ENCODE measurements around the gene TDRD1. TPM values are rescaled to one million over a fixed set of nuclear protein-coding genes. Genes with fewer than 3 reads are reported as not detected.

Gene TDRD1
- total RNA-seq, 1 donor from 2014 or later, result 0.11 TPM

- no peak for DNase-seq (ENCODE audit: low spot score)
- Mint-ChIP-seq H3K4me1 (ENCODE audit: low read depth) (no peaks in the 10 kb centered on the region), H3K4me3 (ENCODE audit: low read depth) (no peak overlapping the region), H3K9me3 (no peaks in the 10 kb centered on the region), H3K27me3 (ENCODE audit: low read depth) (peaks cover 49% of the 10 kb centered on the region), H3K27ac (no peak overlapping the region), H3K36me3 (ENCODE audit: low read depth) (no peaks in the 10 kb centered on the region)
- intact Hi-C loops (cut with micrococcal nuclease), result no loop called here
These were observed 41.1 kb downstream of the TDRD1 start for GRCh38 chr10:114220281-114220680.

- peaks cover 49% of the 10 kb centered on the region for H3K27me3 Mint-ChIP-seq (ENCODE audit: low read depth)
- H3K36me3 Mint-ChIP-seq (ENCODE audit: low read depth), result no peaks in the 10 kb centered on the region
- H3K9me3 Mint-ChIP-seq, result no peaks in the 10 kb centered on the region
- no peak for DNase-seq (ENCODE audit: low spot score)
- no peaks in the 10 kb centered on the region for H3K4me1 Mint-ChIP-seq (ENCODE audit: low read depth)
- H3K4me3 Mint-ChIP-seq (ENCODE audit: low read depth), result no peak overlapping the region
- intact Hi-C loops (cut with micrococcal nuclease), result no loop called here
- no peak overlapping the region for H3K27ac Mint-ChIP-seq
These were observed 42.1 kb downstream of the TDRD1 start for GRCh38 chr10:114221235-114221634.

GRCh38 chr10:114223066-114223465, 43.9 kb downstream of the TDRD1 start:
- intact Hi-C loops (cut with micrococcal nuclease), result no loop called here
- DNase-seq (ENCODE audit: low spot score), result no peak
- Mint-ChIP-seq H3K9me3 (no peaks in the 10 kb centered on the region), H3K27ac (no peak overlapping the region), H3K4me1 (ENCODE audit: low read depth) (no peaks in the 10 kb centered on the region), H3K36me3 (ENCODE audit: low read depth) (no peaks in the 10 kb centered on the region), H3K4me3 (ENCODE audit: low read depth) (no peak overlapping the region), H3K27me3 (ENCODE audit: low read depth) (peaks cover 46% of the 10 kb centered on the region)

- no peak for DNase-seq (ENCODE audit: low spot score)
- Mint-ChIP-seq H3K9me3 (no peaks in the 10 kb centered on the region), H3K4me3 (ENCODE audit: low read depth) (no peak overlapping the region), H3K27me3 (ENCODE audit: low read depth) (peaks cover 38% of the 10 kb centered on the region), H3K4me1 (ENCODE audit: low read depth) (no peaks in the 10 kb centered on the region), H3K36me3 (ENCODE audit: low read depth) (no peaks in the 10 kb centered on the region), H3K27ac (no peak overlapping the region)
- intact Hi-C loops (cut with micrococcal nuclease), result no loop called here
These were observed 49.0 kb downstream of the TDRD1 start for GRCh38 chr10:114228156-114228555.

- intact Hi-C loops (cut with micrococcal nuclease), result no loop called here
- no peaks in the 10 kb centered on the region for H3K9me3 Mint-ChIP-seq
- peaks cover 28% of the 10 kb centered on the region for H3K27me3 Mint-ChIP-seq (ENCODE audit: low read depth)
- H3K4me3 Mint-ChIP-seq (ENCODE audit: low read depth), result no peak overlapping the region
- H3K36me3 Mint-ChIP-seq (ENCODE audit: low read depth), result no peaks in the 10 kb centered on the region
- no peak for DNase-seq (ENCODE audit: low spot score)
- H3K4me1 Mint-ChIP-seq (ENCODE audit: low read depth), result no peaks in the 10 kb centered on the region
- H3K27ac Mint-ChIP-seq, result no peak overlapping the region
These were observed 53.5 kb downstream of the TDRD1 start for GRCh38 chr10:114232561-114233176.

GRCh38 chr10:114233482-114233881, 54.3 kb downstream of the TDRD1 start:
- no peaks in the 10 kb centered on the region for H3K9me3 Mint-ChIP-seq
- no peaks in the 10 kb centered on the region for H3K36me3 Mint-ChIP-seq (ENCODE audit: low read depth)
- H3K4me3 Mint-ChIP-seq (ENCODE audit: low read depth), result no peak overlapping the region
- H3K4me1 Mint-ChIP-seq (ENCODE audit: low read depth), result peaks cover 2% of the 10 kb centered on the region
- no peak overlapping the region for H3K27ac Mint-ChIP-seq
- no peak for DNase-seq (ENCODE audit: low spot score)
- intact Hi-C loops (cut with micrococcal nuclease), result no loop called here
- H3K27me3 Mint-ChIP-seq (ENCODE audit: low read depth), result peaks cover 30% of the 10 kb centered on the region

- H3K27me3 Mint-ChIP-seq (ENCODE audit: low read depth), result peaks cover 37% of the 10 kb centered on the region
- H3K27ac Mint-ChIP-seq, result no peak overlapping the region
- DNase-seq (ENCODE audit: low spot score), result no peak
- intact Hi-C loops (cut with micrococcal nuclease), result no loop called here
- H3K9me3 Mint-ChIP-seq, result no peaks in the 10 kb centered on the region
- no peaks in the 10 kb centered on the region for H3K36me3 Mint-ChIP-seq (ENCODE audit: low read depth)
- no peak overlapping the region for H3K4me3 Mint-ChIP-seq (ENCODE audit: low read depth)
- H3K4me1 Mint-ChIP-seq (ENCODE audit: low read depth), result peaks cover 2% of the 10 kb centered on the region
These were observed 55.0 kb downstream of the TDRD1 start for GRCh38 chr10:114234132-114234531.

GRCh38 chr10:114239117-114239993, 60.2 kb downstream of the TDRD1 start, which contains the start of gene VWA2:
Gene VWA2, plus strand, starts transcription at chr10:114239254. Its CDS starts 9,460 bp downstream, at chr10:114248714.
- peaks cover 2% of the 10 kb centered on the region for H3K4me1 Mint-ChIP-seq (ENCODE audit: low read depth)
- peaks cover 62% of the 10 kb centered on the region for H3K27me3 Mint-ChIP-seq (ENCODE audit: low read depth)

GRCh38 chr10:114239994-114240345, 60.8 kb downstream of the TDRD1 start:
- H3K4me3 Mint-ChIP-seq (ENCODE audit: low read depth), result no peak overlapping the region
- H3K4me1 Mint-ChIP-seq (ENCODE audit: low read depth), result peaks cover 2% of the 10 kb centered on the region
- intact Hi-C loops (cut with micrococcal nuclease), result no loop called here
- no peak for DNase-seq (ENCODE audit: low spot score)
- no peaks in the 10 kb centered on the region for H3K9me3 Mint-ChIP-seq
- no peaks in the 10 kb centered on the region for H3K36me3 Mint-ChIP-seq (ENCODE audit: low read depth)
- no peak overlapping the region for H3K27ac Mint-ChIP-seq
- H3K27me3 Mint-ChIP-seq (ENCODE audit: low read depth), result peaks cover 62% of the 10 kb centered on the region

More at GRCh38 chr10:114239117-114239993, 60.2 kb downstream of the TDRD1 start, which contains the start of gene VWA2:
- H3K9me3 Mint-ChIP-seq, result no peaks in the 10 kb centered on the region
- no peak within 1 kb of the TSS for H3K27ac Mint-ChIP-seq
- no peak within 1 kb of the TSS for H3K4me3 Mint-ChIP-seq (ENCODE audit: low read depth)
- DNase-seq (ENCODE audit: low spot score), result no peak
- intact Hi-C loops (cut with micrococcal nuclease), result no loop called here
- H3K36me3 Mint-ChIP-seq (ENCODE audit: low read depth), result no peaks in the 10 kb centered on the region

GRCh38 chr10:114242235-114242634, 63.1 kb downstream of the TDRD1 start:
- intact Hi-C loops (cut with micrococcal nuclease), result no loop called here
- Mint-ChIP-seq H3K9me3 (no peaks in the 10 kb centered on the region), H3K27me3 (ENCODE audit: low read depth) (peaks cover 56% of the 10 kb centered on the region), H3K36me3 (ENCODE audit: low read depth) (no peaks in the 10 kb centered on the region), H3K27ac (no peak overlapping the region), H3K4me1 (ENCODE audit: low read depth) (peaks cover 2% of the 10 kb centered on the region), H3K4me3 (ENCODE audit: low read depth) (no peak overlapping the region)
- DNase-seq (ENCODE audit: low spot score), result no peak

- H3K4me1 Mint-ChIP-seq (ENCODE audit: low read depth), result no peaks in the 10 kb centered on the region
- no peak overlapping the region for H3K27ac Mint-ChIP-seq
- no peak overlapping the region for H3K4me3 Mint-ChIP-seq (ENCODE audit: low read depth)
- H3K9me3 Mint-ChIP-seq, result no peaks in the 10 kb centered on the region
- intact Hi-C loops (cut with micrococcal nuclease), result no loop called here
- no peak for DNase-seq (ENCODE audit: low spot score)
- peaks cover 51% of the 10 kb centered on the region for H3K27me3 Mint-ChIP-seq (ENCODE audit: low read depth)
- no peaks in the 10 kb centered on the region for H3K36me3 Mint-ChIP-seq (ENCODE audit: low read depth)
These were observed 64.5 kb downstream of the TDRD1 start for GRCh38 chr10:114243661-114244060.

- Mint-ChIP-seq H3K4me1 (ENCODE audit: low read depth) (no peaks in the 10 kb centered on the region), H3K27ac (no peak overlapping the region), H3K9me3 (no peaks in the 10 kb centered on the region), H3K27me3 (ENCODE audit: low read depth) (peaks cover 46% of the 10 kb centered on the region), H3K36me3 (ENCODE audit: low read depth) (no peaks in the 10 kb centered on the region), H3K4me3 (ENCODE audit: low read depth) (no peak overlapping the region)
- intact Hi-C loops (cut with micrococcal nuclease), result no loop called here
- DNase-seq (ENCODE audit: low spot score), result no peak
These were observed 65.0 kb downstream of the TDRD1 start for GRCh38 chr10:114244126-114244525.

GRCh38 chr10:114245121-114245791, 66.1 kb downstream of the TDRD1 start:
- H3K27me3 Mint-ChIP-seq (ENCODE audit: low read depth), result peaks cover 41% of the 10 kb centered on the region
- H3K4me3 Mint-ChIP-seq (ENCODE audit: low read depth), result no peak overlapping the region
- no peak overlapping the region for H3K27ac Mint-ChIP-seq
- no peaks in the 10 kb centered on the region for H3K36me3 Mint-ChIP-seq (ENCODE audit: low read depth)
- intact Hi-C loops (cut with micrococcal nuclease), result no loop called here
- DNase-seq (ENCODE audit: low spot score), result no peak
- no peaks in the 10 kb centered on the region for H3K4me1 Mint-ChIP-seq (ENCODE audit: low read depth)
- no peaks in the 10 kb centered on the region for H3K9me3 Mint-ChIP-seq
